A673 (cell line): ENCODE measurements around the gene PDE10A. TPM values are rescaled to one million over a fixed set of nuclear protein-coding genes. Genes with fewer than 3 reads are reported as not detected.

Experiments used
- BruUV-seq: library from RNA; stranded (reverse); fragments of 400-500 nt; replicated peaks from 2 replicates; lab custom pipeline; 2021; lab: Mats Ljungman, UMichigan
- CTCF ChIA-PET: fragments of 300-600 bp; sonication (Branson Sonifier 250); formaldehyde crosslinking; loops from one replicate; lab custom pipeline; 2022; ENCODE audit warnings: antibody characterized with exemption; lab: Charles Lee
- POLR2A ChIA-PET: fragments of 300-600 bp; sonication (Branson Sonifier 250); formaldehyde crosslinking; loops from one replicate; lab custom pipeline; 2022; ENCODE audit warnings: antibody characterized with exemption; ENCODE audit not compliant: low non-redundant PET; lab: Charles Lee
- DNase-seq: peaks from one replicate; pipeline ENCODE4 v3.0.0-alpha.2; 2015; ENCODE audit warnings: low spot score
- H3K27ac ChIP-seq: fragments of 200-600 bp; sonication (generic); 2 replicates; pipeline ENCODE4 v1.5.1; 2016; ENCODE audit warnings: mixed run types, low read depth, mild to moderate bottlenecking, mixed read lengths, antibody characterized with exemption, low read length; ENCODE audit not compliant: poor library complexity, severe bottlenecking
- H3K27me3 ChIP-seq: fragments of 200-600 bp; sonication (generic); replicated peaks from 2 replicates; pipeline ENCODE4 v1.6.1; 2017; ENCODE audit warnings: mixed run types, low read depth, mild to moderate bottlenecking, mixed read lengths, antibody characterized with exemption, low read length; ENCODE audit not compliant: insufficient read depth, poor library complexity
- H3K36me3 ChIP-seq: fragments of 200-600 bp; sonication (generic); 2 replicates; pipeline ENCODE4 v1.6.1; 2016; ENCODE audit warnings: mixed run types, mild to moderate bottlenecking, mixed read lengths, antibody characterized with exemption, low read length; ENCODE audit not compliant: insufficient read depth, poor library complexity, severe bottlenecking
- H3K4me1 ChIP-seq: fragments of 200-600 bp; sonication (generic); 2 replicates; pipeline ENCODE4 v1.6.1; 2017; ENCODE audit warnings: mixed run types, mild to moderate bottlenecking, mixed read lengths, antibody characterized with exemption, low read length; ENCODE audit not compliant: insufficient read depth, poor library complexity, severe bottlenecking
- H3K4me3 ChIP-seq: fragments of 200-600 bp; sonication (generic); 2 replicates; pipeline ENCODE4 v1.5.1; 2016; ENCODE audit warnings: low read depth, mixed run types, mild to moderate bottlenecking, mixed read lengths, low read length; ENCODE audit not compliant: poor library complexity, severe bottlenecking
- H3K9me3 ChIP-seq: fragments of 200-600 bp; sonication (generic); 2 replicates; pipeline ENCODE4 v1.6.1; 2016; ENCODE audit warnings: mixed run types, low read depth, mild to moderate bottlenecking, mixed read lengths, antibody characterized with exemption, low read length; ENCODE audit not compliant: poor library complexity, severe bottlenecking
- EZH2 ChIP-seq: fragments of 200-600 bp; sonication (generic); IDR thresholded peaks from 2 replicates; pipeline ENCODE4 v1.6.1; 2017; ENCODE audit warnings: borderline replicate concordance, low read depth, mild to moderate bottlenecking, mixed read lengths, antibody characterized with exemption, low read length; ENCODE audit not compliant: poor library complexity, severe bottlenecking
- intact Hi-C: fragments of 100-400 bp; cut with micrococcal nuclease; formaldehyde crosslinking; loops from one replicate; pipeline ENCODE4 v1.10.0; 2022; ENCODE audit not compliant: unreplicated experiment
- total RNA-seq: library from RNA; stranded (reverse); gene quantifications from 2 replicates; pipeline ENCODE4 v1.2.3, GENCODE V29; 2021
- TF ChIP-seq, protein P1 (sequence below): fragments of 300-800, 200-600 bp; sonication (generic); conservative IDR thresholded peaks from 2 replicates; pipeline ENCODE4 v1.5.1; 2017; ENCODE audit warnings: low read depth, mild to moderate bottlenecking, antibody characterized with exemption, low read length, moderate library complexity, mixed read lengths

Gene PDE10A
- total RNA-seq, 1 experiment from 2014 or later: 2.3 TPM

DNA sequence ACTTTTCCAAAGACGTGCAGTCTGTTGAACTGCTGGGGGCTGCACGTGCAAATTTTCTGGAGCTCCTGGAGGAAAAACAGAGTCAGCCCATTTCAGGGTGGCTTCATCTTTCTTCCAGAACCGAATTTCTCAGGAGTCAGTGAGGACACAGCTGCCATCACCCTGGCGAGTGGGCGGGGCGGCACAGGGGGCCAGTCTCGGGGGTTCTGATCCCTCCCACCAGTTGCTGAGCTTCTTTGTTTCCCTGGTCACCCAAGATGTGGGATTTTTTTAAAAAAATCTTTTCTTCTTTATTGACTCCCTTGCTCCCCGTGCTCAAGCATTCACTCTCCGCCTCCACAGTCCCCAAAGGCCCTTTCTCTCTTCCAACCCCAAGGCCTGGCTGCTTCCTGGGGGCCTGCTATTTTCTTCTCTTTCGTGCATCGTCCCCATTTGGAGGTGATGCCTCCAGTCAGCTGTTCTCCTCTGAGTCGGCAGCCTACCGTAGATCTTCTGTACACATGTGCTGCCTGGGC, 362.6 kb downstream of the PDE10A start:
- Histone ChIP-seq H3K9me3 (no peaks in the 10 kb centered on the region), H3K4me3 (no peak overlapping the region), H3K36me3 (no peaks in the 10 kb centered on the region), H3K4me1 (no peaks in the 10 kb centered on the region), H3K27me3 (no peaks in the 10 kb centered on the region), H3K27ac (no peak overlapping the region)
- ChIA-PET CTCF (no interaction called here), POLR2A (no interaction called here)
- no TSS peak for BruUV-seq
- intact Hi-C loops: no loop called here
- no peak for TF ChIP-seq EZH2
- TF ChIP-seq, protein P1, sequence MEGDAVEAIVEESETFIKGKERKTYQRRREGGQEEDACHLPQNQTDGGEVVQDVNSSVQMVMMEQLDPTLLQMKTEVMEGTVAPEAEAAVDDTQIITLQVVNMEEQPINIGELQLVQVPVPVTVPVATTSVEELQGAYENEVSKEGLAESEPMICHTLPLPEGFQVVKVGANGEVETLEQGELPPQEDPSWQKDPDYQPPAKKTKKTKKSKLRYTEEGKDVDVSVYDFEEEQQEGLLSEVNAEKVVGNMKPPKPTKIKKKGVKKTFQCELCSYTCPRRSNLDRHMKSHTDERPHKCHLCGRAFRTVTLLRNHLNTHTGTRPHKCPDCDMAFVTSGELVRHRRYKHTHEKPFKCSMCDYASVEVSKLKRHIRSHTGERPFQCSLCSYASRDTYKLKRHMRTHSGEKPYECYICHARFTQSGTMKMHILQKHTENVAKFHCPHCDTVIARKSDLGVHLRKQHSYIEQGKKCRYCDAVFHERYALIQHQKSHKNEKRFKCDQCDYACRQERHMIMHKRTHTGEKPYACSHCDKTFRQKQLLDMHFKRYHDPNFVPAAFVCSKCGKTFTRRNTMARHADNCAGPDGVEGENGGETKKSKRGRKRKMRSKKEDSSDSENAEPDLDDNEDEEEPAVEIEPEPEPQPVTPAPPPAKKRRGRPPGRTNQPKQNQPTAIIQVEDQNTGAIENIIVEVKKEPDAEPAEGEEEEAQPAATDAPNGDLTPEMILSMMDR: no peak
- no peak for DNase-seq

DNA sequence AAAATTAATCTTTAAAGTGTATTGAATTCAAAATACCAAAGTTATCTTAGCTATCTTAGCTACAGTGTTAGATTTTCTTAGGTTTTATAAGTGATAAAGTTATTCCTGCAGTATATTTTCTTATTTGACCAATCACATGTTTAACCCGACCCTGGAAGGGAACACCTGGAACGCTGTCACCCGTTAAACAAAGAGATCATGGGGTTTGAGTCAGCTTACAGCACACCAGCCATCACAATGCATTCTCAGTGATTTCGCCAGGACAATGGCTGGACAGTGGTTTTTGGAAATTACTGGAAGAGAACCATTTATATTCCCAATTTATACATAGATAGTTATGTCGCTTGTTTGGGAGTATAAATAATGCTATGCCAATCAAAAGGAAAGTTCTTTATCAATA, 364.2 kb downstream of the PDE10A start:
- DNase-seq: no peak
- POLR2A ChIA-PET: no interaction called here
- BruUV-seq: no TSS peak
- no peak overlapping the region for H3K4me3 ChIP-seq
- H3K9me3 ChIP-seq: no peaks in the 10 kb centered on the region
- intact Hi-C loops: no loop called here
- H3K4me1 ChIP-seq: no peaks in the 10 kb centered on the region
- TF ChIP-seq EZH2: no peak
- no peaks in the 10 kb centered on the region for H3K36me3 ChIP-seq
- CTCF ChIA-PET: no interaction called here
- H3K27ac ChIP-seq: no peak overlapping the region
- no peaks in the 10 kb centered on the region for H3K27me3 ChIP-seq

GRCh38 chr6:165298402-165298801, 364.6 kb downstream of the PDE10A start:
- BruUV-seq: no TSS peak

More at GRCh38 chr6:165298402-165298801, 364.6 kb downstream of the PDE10A start:
- H3K4me1 ChIP-seq: no peaks in the 10 kb centered on the region
- no peak overlapping the region for H3K4me3 ChIP-seq
- no peaks in the 10 kb centered on the region for H3K27me3 ChIP-seq
- ChIA-PET POLR2A (no interaction called here), CTCF (no interaction called here)
- no peak for TF ChIP-seq EZH2
- TF ChIP-seq, protein P1: no peak
- H3K9me3 ChIP-seq: no peaks in the 10 kb centered on the region
- H3K27ac ChIP-seq: no peak overlapping the region
- intact Hi-C loops: no loop called here
- no peak for DNase-seq
- H3K36me3 ChIP-seq: no peaks in the 10 kb centered on the region
